Measurements from ENCODE around the gene STIL. TPM values are rescaled to one million over a fixed set of nuclear protein-coding genes. Genes with fewer than 3 reads are reported as not detected.

The STIL gene
- total RNA-seq, 4 donors from 2014 or later = under 0.01 to 13.0 (median 1.9) TPM

- TF ChIP-seq CTCF (IDR thresholded peaks at IDR 0.05) (no peak), POLR2A (IDR thresholded peaks at IDR 0.05) (no peak)
- Histone ChIP-seq H3K27ac (no peak overlapping the region), H3K36me3 (no peaks in the 10 kb centered on the region), H3K9me3 (no peaks in the 10 kb centered on the region), H3K4me3 (no peak overlapping the region), H3K4me1 (no peaks in the 10 kb centered on the region), H3K27me3 (no peaks in the 10 kb centered on the region)
- DNase-seq = no peak
- intact Hi-C loops (cut with DNase I; ENCODE audit: low total_unique reads) = no loop called here
Measured at GRCh38 chr1:47213230-47213963, 100.5 kb downstream of the STIL start.

GRCh38 chr1:47212636-47213229 is 101.2 kb downstream of the STIL start:
- Histone ChIP-seq H3K4me1 (no peaks in the 10 kb centered on the region), H3K9me3 (no peaks in the 10 kb centered on the region), H3K4me3 (no peak overlapping the region), H3K27ac (peak overlapping the region in 1 of 2 donors; percentile 29), H3K27me3 (no peaks in the 10 kb centered on the region), H3K36me3 (no peaks in the 10 kb centered on the region)
- TF ChIP-seq POLR2A (IDR thresholded peaks at IDR 0.05) = no peak
- no peak for TF ChIP-seq CTCF (IDR thresholded peaks at IDR 0.05)
- DNase-seq = no peak
- intact Hi-C loops (cut with DNase I; ENCODE audit: low total_unique reads) = no loop called here

GRCh38 chr1:47211796-47212269 is 102.1 kb downstream of the STIL start:
- intact Hi-C loops (cut with DNase I; ENCODE audit: low total_unique reads) = no loop called here
- Histone ChIP-seq H3K9me3 (no peaks in the 10 kb centered on the region), H3K4me3 (no peak overlapping the region), H3K4me1 (no peaks in the 10 kb centered on the region), H3K27ac (peak overlapping the region; percentile 29 to 44), H3K36me3 (no peaks in the 10 kb centered on the region), H3K27me3 (no peaks in the 10 kb centered on the region)
- TF ChIP-seq CTCF (IDR thresholded peaks at IDR 0.05) (no peak), POLR2A (IDR thresholded peaks at IDR 0.05) (peak; percentile 11 to 45)
- no peak for DNase-seq

- H3K27ac ChIP-seq = no peak overlapping the region
- H3K36me3 ChIP-seq = no peaks in the 10 kb centered on the region
- H3K9me3 ChIP-seq = no peaks in the 10 kb centered on the region
- no peak overlapping the region for H3K4me3 ChIP-seq
- no peaks in the 10 kb centered on the region for H3K27me3 ChIP-seq
- no peaks in the 10 kb centered on the region for H3K4me1 ChIP-seq
- TF ChIP-seq POLR2A (IDR thresholded peaks at IDR 0.05) (no peak), CTCF (IDR thresholded peaks at IDR 0.05) (no peak)
- no peak for DNase-seq
- intact Hi-C loops (cut with DNase I; ENCODE audit: low total_unique reads) = no loop called here
Measured at GRCh38 chr1:47210666-47211065, 103.3 kb downstream of the STIL start.

- DNase-seq = no peak
- no peaks in the 10 kb centered on the region for H3K27me3 ChIP-seq
- no peak overlapping the region for H3K27ac ChIP-seq
- no peaks in the 10 kb centered on the region for H3K36me3 ChIP-seq
- no peaks in the 10 kb centered on the region for H3K9me3 ChIP-seq
- TF ChIP-seq POLR2A (IDR thresholded peaks at IDR 0.05) (no peak), CTCF (IDR thresholded peaks at IDR 0.05) (no peak)
- intact Hi-C loops (cut with DNase I; ENCODE audit: low total_unique reads) = no loop called here
- no peaks in the 10 kb centered on the region for H3K4me1 ChIP-seq
- no peak overlapping the region for H3K4me3 ChIP-seq
Measured at GRCh38 chr1:47209725-47210325, 104.1 kb downstream of the STIL start.
